ENCODE measurements around the gene ARL6IP4.

The ARL6IP4 gene

GRCh38 chr12:123026094-123026853, 45.8 kb downstream of the ARL6IP4 start:
- no peak for DNase-seq (ENCODE audit: insufficient read length, low spot score)
- TF ChIP-seq POLR2A (IDR thresholded peaks at IDR 0.05; ENCODE audit: low read depth, low read length) (no peak), PAX5 (IDR thresholded peaks at IDR 0.05; ENCODE audit: insufficient read depth, low read length, severe bottlenecking) (no peak), TAF1 (IDR thresholded peaks at IDR 0.05; ENCODE audit: low read depth, low read length) (no peak)
- no peak for FAIRE-seq

GRCh38 chr12:123027726-123028445, 47.4 kb downstream of the ARL6IP4 start:
- FAIRE-seq (no peak), DNase-seq (ENCODE audit: insufficient read length, low spot score) (no peak)
- no peak for TF ChIP-seq PAX5 (IDR thresholded peaks at IDR 0.05; ENCODE audit: insufficient read depth, low read length, severe bottlenecking)
- TF ChIP-seq TAF1 (IDR thresholded peaks at IDR 0.05; ENCODE audit: low read depth, low read length) = no peak
- TF ChIP-seq POLR2A (IDR thresholded peaks at IDR 0.05; ENCODE audit: low read depth, low read length) = no peak
- no peak for TF ChIP-seq SPI1 (IDR thresholded peaks at IDR 0.05; ENCODE audit: low read depth, low read length)
- TF ChIP-seq POU2F2 (IDR thresholded peaks at IDR 0.05; ENCODE audit: low read depth, low read length) = no peak
- TF ChIP-seq POLR2AphosphoS5 (IDR thresholded peaks at IDR 0.05; ENCODE audit: low read depth, low read length) = no peak

GRCh38 chr12:123028475-123028874, 48.0 kb downstream of the ARL6IP4 start:
- TF ChIP-seq POLR2AphosphoS5 (IDR thresholded peaks at IDR 0.05; ENCODE audit: low read depth, low read length) = no peak
- TF ChIP-seq TAF1 (IDR thresholded peaks at IDR 0.05; ENCODE audit: low read depth, low read length) = no peak
- no peak for TF ChIP-seq POLR2A (IDR thresholded peaks at IDR 0.05; ENCODE audit: low read depth, low read length)
- TF ChIP-seq PAX5 (IDR thresholded peaks at IDR 0.05; ENCODE audit: insufficient read depth, low read length, severe bottlenecking) = no peak
- no peak for TF ChIP-seq POU2F2 (IDR thresholded peaks at IDR 0.05; ENCODE audit: low read depth, low read length)
- no peak for TF ChIP-seq SPI1 (IDR thresholded peaks at IDR 0.05; ENCODE audit: low read depth, low read length)
- DNase-seq (ENCODE audit: insufficient read length, low spot score) (no peak), FAIRE-seq (no peak)

GRCh38 chr12:123029550-123029949, 49.1 kb downstream of the ARL6IP4 start:
- TF ChIP-seq POLR2AphosphoS5 (IDR thresholded peaks at IDR 0.05; ENCODE audit: low read depth, low read length) (no peak), SPI1 (IDR thresholded peaks at IDR 0.05; ENCODE audit: low read depth, low read length) (no peak), POU2F2 (IDR thresholded peaks at IDR 0.05; ENCODE audit: low read depth, low read length) (no peak), TAF1 (IDR thresholded peaks at IDR 0.05; ENCODE audit: low read depth, low read length) (no peak), POLR2A (IDR thresholded peaks at IDR 0.05; ENCODE audit: low read depth, low read length) (no peak), PAX5 (IDR thresholded peaks at IDR 0.05; ENCODE audit: insufficient read depth, low read length, severe bottlenecking) (no peak)
- no peak for DNase-seq (ENCODE audit: insufficient read length, low spot score)
- no peak for FAIRE-seq

GRCh38 chr12:123030686-123031085, 50.2 kb downstream of the ARL6IP4 start:
- DNase-seq (ENCODE audit: insufficient read length, low spot score) (no peak), FAIRE-seq (no peak)
- TF ChIP-seq SPI1 (IDR thresholded peaks at IDR 0.05; ENCODE audit: low read depth, low read length) (no peak), TAF1 (IDR thresholded peaks at IDR 0.05; ENCODE audit: low read depth, low read length) (no peak), POLR2A (IDR thresholded peaks at IDR 0.05; ENCODE audit: low read depth, low read length) (no peak), PAX5 (IDR thresholded peaks at IDR 0.05; ENCODE audit: insufficient read depth, low read length, severe bottlenecking) (no peak), POU2F2 (IDR thresholded peaks at IDR 0.05; ENCODE audit: low read depth, low read length) (no peak), POLR2AphosphoS5 (IDR thresholded peaks at IDR 0.05; ENCODE audit: low read depth, low read length) (no peak)

GRCh38 chr12:123031171-123031845, 50.8 kb downstream of the ARL6IP4 start:
- DNase-seq (ENCODE audit: insufficient read length, low spot score) = no peak
- no peak for TF ChIP-seq SPI1 (IDR thresholded peaks at IDR 0.05; ENCODE audit: low read depth, low read length)
- no peak for TF ChIP-seq POU2F2 (IDR thresholded peaks at IDR 0.05; ENCODE audit: low read depth, low read length)
- TF ChIP-seq POLR2AphosphoS5 (IDR thresholded peaks at IDR 0.05; ENCODE audit: low read depth, low read length) = no peak
- no peak for FAIRE-seq

All from GM12891 (cell line).